Middle frontal gyrus (tissue), 1 donor: Measurements from ENCODE around the gene SRRM4.

Source experiments
- DNase-seq: peaks from one replicate; pipeline ENCODE4 v3.0.0-alpha.2; 2015; ENCODE audit warnings: low spot score; ENCODE audit errors: extremely low spot score

SRRM4 gene

DNA sequence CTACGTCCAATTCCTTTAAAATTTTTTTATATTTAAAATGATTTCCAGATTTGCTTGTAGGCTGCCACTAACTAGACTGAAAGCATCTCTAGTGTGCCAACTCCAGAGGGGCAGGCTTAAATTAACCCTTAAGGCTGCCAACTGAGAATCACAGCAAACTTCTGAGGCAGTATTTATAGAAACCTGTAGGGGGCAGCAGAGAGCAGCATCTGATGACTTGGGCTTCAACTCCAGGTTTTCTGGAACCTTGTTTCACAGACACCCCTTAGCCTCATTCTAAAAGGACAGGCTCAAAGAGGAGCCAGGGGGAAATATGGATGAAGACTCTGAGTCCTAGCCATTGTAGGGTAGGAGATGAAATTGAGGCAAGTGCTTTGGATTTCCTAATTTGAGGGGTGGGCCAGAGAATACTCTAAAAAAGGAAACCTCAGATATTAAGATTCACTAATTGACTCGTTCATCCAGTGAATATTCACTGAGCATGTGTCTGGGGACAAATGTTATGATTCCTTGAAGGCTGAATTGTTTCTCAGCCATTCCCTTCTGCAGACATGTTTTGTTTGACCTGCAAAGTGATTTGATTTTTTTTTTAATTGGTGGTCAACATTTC lies 134.1 kb downstream of the SRRM4 start:
- peak; percentile 14 for DNase-seq

DNA sequence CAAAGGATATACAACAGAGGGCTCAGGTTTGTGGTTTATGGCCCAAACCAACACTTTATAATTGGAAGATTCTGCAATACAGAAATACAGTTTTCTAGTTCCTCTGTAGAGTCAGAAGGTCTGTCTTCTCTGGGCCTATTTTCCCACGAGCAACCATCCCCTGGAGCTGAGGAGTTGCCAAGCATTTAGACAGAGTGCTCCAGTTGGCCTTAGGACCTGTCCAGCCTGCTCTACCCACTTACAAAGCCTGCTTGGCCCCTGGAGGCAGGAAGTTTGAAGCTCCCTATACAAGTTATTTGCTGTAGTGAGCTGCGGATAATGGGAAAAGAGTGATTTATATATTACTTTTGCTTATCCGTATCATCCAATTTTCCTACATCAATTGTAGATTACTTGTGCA lies 136.6 kb downstream of the SRRM4 start:
- no peak for DNase-seq

DNA sequence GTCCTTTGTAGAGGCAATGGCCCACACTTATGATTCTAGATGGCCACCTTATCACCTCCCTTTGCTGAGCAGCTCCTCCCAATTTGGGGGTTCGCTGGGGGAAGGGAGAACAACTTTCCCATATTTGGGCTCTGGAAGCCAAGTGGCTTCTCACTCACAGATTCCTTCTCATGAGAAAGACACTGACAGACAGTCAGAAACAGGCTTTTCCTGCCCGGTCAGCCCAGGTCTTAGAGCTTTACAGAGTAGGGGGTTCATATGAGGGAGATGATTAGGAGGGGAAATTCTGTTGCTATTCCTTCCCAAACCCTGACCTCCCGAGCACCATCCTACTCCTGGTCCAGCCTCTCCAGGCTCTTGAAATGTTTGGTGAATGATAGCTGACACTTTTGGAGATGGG lies 137.3 kb downstream of the SRRM4 start:
- no peak for DNase-seq

DNA sequence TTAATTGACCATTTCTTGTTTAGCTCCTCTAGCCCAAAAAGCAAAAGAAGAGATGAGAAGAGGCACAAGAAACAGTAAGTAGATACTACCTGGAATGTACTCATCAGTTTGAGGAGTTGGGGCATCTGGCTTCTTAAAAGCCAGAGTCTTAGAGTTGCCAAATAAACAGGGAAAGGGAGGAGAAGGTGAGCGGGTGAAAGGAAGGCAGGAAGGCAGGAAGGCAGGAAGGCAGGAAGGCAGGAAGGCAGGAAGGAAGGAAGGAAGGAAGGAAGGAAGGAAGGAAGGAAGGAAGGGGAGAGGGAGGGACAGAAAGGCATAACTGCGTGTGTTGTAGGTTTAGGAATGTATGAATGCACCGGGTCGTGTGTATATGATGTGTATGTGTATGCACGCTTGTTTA lies 140.7 kb downstream of the SRRM4 start:
- no peak for DNase-seq

DNA sequence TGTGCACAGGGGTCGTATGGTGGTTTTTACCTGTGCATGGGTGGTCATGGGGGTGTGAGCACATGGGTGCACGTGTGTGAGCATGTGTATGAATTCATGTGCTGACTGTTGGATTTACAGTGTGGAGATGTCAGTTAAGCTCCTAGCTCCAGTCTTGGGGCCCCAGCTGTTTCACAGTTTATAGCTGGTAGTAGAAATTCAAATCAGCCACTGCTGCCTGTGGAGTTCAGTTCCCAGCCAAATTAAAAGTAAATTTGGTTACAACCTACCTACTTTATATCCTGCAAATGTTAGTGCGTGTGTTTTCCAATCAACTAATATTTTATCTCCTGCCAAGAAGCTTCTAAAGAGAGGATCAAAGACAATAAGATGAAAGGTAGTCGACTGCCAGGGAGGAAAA lies 141.4 kb downstream of the SRRM4 start:
- no peak for DNase-seq

DNA sequence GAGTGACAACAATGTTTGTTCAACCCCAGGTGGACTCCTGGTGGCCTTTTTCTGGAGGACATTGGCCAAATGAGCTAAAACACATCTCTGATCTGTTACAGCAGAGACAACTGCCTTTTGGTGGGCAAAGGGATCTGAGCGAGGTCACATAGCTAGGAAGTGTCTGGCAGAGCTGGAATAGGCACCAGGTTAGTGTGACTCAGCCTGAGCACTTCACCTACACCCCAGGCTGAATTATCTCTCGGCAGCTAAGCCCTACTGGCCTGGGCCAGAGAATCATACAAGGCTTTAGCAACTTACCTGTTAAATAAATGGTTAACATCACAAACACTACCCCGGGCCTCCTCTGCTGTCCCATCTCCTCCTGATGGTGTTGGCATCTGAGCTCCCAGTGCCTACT lies 147.2 kb downstream of the SRRM4 start:
- no peak for DNase-seq

DNA sequence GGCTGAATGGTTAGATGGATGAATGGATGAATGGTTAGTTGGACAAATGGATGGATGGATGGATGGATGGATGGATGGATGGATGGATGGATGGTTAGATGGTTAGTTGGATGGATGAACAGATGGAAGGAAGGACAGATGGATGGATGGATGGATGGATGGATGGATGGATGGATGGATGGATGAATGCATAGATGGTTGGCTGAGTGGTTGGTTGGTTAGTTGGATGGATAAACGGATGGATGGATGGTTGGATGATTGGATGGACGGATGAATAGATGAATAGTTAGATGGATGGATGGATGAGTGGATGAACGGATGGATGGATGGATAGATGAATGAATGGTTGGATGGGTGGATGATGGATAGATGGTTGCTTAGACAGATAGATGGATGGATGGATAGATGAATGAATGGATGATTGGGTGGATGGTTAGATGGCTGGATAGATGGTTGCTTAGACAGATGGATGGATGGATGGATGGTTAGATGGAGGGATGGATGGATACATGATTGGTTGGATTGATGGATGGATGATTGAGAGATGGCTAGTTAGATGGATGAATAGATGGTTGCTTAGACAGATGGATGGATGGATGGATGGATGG lies 148.6 kb downstream of the SRRM4 start:
- no peak for DNase-seq

DNA sequence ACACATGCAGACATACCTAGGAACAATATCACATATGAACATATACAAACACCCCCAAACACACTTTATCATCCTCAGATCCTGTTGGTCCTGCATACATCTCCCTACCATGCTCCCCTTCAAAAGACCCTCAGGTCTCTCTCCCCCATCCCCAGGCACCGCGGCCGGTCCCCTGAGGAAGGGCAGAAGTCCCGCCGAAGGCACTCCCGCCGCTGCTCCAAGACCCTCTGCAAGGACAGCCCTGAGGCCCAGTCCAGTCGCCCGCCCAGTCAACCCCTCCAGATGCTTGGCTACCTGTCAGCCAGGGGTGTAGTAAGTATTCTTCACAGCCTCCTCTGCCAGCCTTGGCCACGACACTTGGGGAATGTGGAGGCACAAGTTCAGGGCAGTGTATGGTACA lies 149.2 kb downstream of the SRRM4 start:
- no peak for DNase-seq

DNA sequence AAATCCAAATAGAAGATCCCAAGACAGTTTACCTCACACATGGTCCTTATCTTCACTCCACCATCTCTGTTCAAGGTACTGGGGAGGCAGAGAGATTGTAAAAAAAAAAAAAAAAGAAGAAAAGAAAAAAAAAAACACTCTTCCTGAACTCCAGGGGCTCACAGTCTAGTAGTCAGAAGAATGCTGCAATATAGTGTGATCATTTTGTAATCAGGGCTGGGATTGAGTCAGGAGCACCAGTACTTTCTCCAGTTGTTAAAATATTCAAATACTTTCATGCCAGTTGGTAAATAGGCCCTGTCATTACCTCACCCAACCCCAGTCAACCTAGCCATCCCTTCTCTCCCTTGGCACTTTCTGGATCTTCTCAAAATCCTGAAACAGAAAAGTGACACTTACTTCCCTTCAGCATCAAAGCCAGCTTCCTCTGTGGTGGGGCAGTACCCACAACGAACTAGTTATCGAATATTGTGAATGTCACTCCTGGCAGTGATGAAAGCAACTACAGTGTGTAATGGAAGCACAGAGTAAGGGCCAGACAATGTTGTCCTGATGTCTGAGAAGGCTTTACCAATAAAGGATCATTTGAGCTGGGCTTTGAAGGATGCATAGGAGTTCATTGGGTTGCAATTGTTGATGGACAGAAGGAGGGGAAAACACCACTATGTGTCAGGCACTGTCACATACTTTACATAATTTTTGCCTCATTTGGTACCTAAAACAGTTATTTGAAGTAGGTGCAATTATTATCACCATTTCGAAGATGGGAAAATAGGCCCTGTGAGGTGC lies 153.1 kb downstream of the SRRM4 start:
- DNase-seq = no peak

DNA sequence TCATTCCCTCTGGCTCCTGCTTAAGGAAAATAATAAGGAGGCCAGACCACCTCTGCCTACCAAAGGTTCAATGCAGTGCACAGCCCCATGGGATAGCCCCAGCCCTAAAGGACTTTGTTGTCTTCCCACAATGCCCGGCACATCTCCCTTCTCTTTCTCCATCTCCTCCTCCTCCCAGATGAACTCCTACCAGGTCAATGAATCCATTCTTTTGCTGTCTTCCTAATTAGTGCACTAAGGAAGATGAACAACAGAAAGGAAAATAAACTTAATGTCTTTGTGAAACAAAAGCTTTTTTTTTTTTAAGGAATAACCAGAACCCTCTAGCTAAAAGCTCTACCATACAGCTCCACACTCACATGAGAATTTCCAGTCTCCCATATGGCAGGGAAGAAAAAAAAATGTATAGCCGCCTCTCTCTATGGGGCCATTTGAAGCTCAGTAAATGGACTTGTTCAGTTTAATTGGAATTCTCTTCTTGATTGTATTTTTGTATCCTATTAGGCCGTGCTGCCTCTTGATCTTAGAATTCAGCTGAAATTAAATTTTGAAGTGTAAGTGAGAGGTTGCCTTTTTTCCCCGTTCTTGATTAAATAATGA lies 155.6 kb downstream of the SRRM4 start:
- no peak for DNase-seq

DNA sequence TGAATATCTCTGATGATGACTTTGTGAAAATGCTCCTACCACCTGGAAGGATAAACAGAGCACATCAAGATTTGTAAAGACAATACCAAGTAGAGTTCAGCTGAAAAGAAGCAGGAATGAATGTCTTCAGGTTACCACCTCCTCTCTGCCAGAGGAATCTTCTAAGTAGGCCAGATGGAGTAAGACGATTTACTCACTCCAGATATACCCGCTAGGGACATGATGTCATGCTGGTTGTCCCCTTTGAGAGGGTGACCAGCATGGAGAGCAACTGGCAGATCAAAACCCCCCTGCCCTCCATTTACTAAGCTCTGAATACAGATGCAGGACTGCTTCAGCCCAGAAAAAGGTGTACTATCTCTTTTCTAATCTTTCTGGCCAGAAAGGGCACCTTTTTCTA lies 158.1 kb downstream of the SRRM4 start:
- DNase-seq = no peak

DNA sequence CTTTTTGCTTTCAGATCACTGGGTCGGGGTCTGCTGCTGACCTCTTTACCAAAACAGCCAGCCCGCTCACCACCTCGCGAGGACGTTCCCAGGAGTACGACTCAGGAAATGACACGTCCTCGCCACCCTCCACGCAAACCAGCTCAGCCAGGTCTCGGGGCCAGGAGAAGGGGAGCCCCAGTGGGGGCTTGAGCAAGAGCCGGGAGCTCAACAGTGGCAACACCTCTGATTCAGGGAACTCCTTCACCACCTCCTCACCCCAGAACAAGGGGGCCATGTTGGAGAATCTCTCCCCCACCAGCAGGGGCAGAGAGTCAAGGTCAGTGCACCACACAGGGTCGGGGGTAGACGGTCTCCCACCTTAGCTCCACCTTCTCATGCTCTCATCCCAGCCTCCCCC lies 164.0 kb downstream of the SRRM4 start:
- no peak for DNase-seq

DNA sequence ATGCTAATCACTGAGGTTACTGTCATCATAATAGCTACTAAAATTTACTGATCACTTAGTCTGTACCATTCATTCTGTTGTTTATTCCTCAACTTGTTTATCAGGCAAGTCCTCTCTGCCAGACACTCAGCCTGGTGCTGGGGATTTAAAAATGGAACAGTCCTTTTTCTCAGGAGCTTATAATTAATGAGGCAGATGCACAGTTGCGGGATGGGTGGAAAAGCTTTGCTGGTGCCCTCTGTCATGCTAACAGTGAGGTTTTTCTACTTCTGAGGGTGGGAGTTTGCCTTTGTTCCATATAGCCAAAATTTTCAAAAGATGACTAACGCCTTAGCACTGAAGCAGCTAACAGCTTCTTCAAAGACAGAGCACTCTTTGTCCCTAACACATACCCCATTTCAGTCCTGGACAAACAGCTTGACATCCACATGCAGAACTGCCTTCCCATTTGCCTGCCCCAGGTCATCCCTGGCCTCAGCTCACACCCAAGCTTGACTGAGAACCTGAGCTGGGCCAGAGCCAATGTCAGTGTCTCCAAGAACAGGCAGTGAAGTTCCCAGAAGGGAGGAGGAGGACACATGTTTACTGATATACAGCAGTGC lies 166.6 kb downstream of the SRRM4 start:
- DNase-seq = no peak

DNA sequence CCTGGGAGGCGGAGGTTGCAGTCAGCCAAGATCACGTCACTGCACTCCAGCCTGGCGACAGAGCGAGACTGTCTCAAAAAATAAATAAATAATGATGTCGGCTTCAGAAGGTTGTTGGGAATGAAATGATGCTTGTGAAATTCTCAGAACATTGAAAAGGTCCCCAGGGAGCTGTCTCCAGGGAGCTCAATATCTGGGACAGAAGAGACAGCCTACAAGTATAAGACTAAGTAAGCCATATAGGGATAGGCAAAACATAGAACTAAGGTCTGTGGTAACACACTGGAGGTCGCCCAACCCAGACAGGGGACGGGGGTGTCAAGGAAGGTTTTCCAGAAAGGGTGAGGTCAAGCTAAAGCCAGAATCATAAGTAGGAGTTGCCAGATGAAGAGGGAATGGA lies 167.9 kb downstream of the SRRM4 start:
- no peak for DNase-seq

DNA sequence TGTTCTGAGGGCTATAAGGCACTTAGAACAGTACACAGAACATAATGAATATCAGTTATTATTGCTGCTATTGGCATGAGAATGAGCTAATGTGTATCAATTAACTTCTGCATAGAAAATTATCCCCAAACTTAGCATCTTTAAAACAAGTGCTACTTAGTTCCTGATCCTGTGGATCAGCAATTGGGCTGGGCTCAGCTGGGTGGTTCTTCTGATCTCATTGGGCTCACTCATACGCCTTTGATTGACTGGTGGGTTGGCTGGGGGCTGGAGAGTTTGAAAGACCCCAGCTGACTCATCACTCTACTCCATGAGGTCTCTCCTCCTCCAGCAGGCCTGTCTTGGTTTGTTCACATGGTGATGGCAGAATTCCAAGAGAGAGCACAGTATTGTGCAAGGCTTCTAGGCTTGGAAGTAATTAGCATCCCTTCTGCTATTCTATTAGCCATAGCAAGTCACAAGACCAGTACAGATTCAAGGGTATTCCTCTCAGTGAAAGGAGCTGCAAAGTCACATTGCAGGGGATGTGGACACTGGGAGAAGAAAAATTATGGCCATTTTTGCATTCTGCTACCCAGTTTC lies 170.2 kb downstream of the SRRM4 start:
- no peak for DNase-seq

DNA sequence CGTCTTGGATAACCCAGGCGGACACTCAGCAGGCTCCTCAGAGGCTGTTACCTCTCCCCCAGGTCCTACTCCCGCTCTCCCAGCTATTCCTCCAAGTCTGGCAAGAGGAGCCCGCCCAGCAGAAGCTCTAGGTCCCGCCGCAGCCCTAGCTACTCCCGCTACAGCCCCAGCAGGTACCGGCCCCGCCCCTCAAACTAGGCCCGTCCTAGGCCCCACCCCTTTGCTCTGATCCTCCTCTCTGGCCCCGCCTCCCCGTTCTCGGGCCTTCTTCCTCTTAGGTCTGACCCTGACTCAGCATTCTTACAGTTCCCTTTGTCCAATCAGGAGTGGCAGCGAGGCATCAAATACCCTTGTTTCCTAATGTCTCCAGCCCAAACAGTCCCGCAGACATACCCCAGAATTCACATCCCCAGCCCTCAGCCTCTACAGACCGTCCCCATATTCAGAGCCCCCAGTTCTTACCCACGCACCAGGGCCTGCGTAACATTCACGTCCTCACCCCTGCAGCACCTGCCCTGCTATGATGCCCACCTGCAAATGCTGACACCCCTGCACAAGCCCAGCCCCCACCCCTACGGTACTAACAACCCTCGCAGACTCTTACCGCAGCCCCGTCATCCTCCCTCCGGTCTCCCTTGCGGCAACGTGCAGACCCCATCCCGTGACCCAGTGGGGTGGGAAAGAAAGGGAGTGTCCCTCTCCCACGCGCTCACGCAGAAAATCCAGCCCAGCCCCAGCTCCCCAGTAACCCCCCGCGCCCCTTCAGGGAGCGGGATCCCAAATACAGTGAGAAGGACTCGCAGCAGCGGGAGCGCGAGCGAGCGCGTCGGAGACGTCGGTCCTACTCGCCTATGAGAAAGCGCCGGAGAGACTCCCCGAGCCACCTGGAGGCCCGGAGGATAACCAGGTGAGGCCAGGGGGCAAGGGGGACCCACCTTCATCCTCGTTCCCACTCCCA lies 172.4 kb downstream of the SRRM4 start:
- DNase-seq = no peak

DNA sequence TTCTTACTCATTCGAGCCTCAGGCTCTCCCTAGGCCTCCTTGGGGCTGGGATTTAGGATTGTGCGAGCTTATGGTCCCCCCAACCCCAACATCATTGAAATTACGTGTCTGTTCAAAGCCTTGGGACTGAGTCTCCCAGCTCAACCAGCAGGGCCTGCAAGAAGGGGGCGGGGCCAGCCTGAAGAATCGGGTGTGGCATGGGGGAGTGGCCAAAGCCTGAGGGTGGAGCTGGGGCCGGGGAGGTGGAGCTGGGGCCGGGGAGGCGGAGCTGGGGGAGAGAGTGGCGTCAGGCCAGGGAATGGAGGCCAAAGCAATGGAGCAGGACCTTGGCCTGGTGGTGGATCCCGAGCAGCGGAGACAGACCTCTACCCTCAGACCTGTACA lies 173.1 kb downstream of the SRRM4 start:
- no peak for DNase-seq

DNA sequence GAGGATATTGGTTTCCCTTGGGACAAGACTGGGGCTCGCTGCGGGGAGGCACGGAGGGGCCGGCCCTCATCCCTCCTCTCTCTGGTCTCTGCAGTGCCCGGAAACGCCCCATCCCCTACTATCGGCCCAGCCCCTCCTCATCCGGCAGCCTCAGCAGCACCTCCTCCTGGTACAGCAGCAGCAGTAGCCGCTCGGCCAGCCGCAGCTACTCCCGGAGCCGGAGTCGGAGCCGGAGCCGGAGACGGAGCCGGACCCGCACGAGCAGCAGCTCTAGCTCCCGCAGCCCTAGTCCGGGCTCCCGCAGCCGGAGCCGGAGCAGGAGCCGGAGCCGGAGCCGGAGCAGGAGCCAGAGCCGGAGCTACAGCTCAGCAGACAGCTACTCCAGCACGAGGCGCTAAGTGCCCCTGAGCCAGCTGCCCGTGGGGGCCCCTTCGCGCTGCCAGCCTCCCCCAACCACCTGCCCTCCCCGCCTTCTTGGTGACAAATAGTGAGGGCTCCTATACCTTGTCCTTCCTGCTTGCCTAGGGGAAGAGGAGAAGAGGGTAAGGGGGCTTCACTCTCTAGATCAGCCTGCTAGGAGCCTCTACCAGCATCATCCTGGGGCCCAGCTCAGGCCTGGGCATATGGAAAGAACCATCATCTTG lies 175.2 kb downstream of the SRRM4 start:
- DNase-seq = no peak

DNA sequence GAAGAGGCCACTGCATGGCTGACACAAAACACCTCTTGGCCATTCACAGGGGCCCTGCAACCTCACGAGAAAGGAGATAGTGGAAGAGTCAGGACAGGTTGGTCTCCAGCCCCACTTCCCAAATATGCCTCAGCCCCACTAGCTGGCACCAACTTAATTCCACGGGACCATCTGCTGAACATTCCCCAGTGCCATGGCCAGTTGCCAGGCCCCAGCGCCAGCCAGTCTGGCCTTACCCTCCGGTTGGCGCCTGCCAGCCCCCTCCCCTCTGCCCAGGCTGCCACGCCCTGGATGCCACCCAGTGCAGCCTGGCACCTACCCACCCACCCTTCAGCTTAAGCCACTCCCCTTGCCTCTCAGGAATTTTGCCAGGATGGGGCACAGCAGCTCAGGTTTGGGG lies 176.2 kb downstream of the SRRM4 start:
- no peak for DNase-seq

DNA sequence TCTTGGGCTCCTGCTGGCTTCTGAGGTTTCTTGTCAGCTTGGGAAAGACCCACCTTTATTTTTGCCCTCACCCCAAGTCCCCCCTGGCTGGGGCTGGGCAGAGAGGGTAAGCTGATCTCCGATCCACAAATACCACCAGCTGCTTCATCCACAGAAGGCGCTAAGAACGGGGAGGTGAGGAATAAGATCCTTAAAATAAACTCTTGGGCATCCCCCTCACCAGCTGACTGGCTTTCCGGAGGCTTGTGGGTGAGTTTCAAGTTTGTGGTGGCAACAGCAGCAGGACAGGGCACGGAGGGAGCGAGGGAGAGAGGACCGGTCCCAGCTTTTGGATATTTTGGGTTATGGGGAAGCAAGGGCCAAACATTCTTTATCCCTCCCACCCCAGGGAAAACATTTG lies 176.6 kb downstream of the SRRM4 start:
- peak; percentile 56 for DNase-seq
